ENCODE results near the gene ADAMTS18. TPM values are rescaled to one million over a fixed set of nuclear protein-coding genes. Genes with fewer than 3 reads are reported as not detected.

Gene ADAMTS18
- total and polyA plus RNA-seq, 12 donors = 0.03 to 0.65 (median 0.25) TPM; not detected in 8

GRCh38 chr16:77414752-77415231 lies 20.0 kb downstream of the ADAMTS18 start:
- Histone ChIP-seq H3K27ac (no peak overlapping the region), H3K4me3 (no peak overlapping the region), H3K27me3 (no peaks in the 10 kb centered on the region), H3K36me3 (no peaks in the 10 kb centered on the region), H3K4me1 (no peaks in the 10 kb centered on the region), H3K9me3 (no peaks in the 10 kb centered on the region)
- TF ChIP-seq CTCF (IDR thresholded peaks at IDR 0.05) = no peak
- intact Hi-C loops (cut with DNase I) = no loop called here
- 94 to 98% methylated on average over 2 of the region's 2 CpGs for WGBS, 2 donors
- DNase-seq (no peak), ATAC-seq (no peak)

GRCh38 chr16:77410449-77410848 lies 24.4 kb downstream of the ADAMTS18 start:
- Histone ChIP-seq H3K4me1 (no peaks in the 10 kb centered on the region), H3K4me3 (no peak overlapping the region), H3K27me3 (no peaks in the 10 kb centered on the region), H3K36me3 (no peaks in the 10 kb centered on the region), H3K9me3 (peaks cover 0 to 21% (median 7%) of the 10 kb centered on the region in 11 donors), H3K27ac (no peak overlapping the region)
- ATAC-seq = no peak
- no peak for TF ChIP-seq CTCF (IDR thresholded peaks at IDR 0.05)
- no peak for DNase-seq
- intact Hi-C loops (cut with DNase I) = no loop called here
- WGBS, 2 donors = 66 to 73% methylated on average over 4 of the region's 4 CpGs

- Histone ChIP-seq H3K4me1 (no peaks in the 10 kb centered on the region), H3K27ac (no peak overlapping the region), H3K36me3 (no peaks in the 10 kb centered on the region), H3K27me3 (no peaks in the 10 kb centered on the region), H3K4me3 (no peak overlapping the region), H3K9me3 (peaks cover 0 to 21% (median 7%) of the 10 kb centered on the region in 11 donors)
- ATAC-seq = no peak
- 63 to 66% methylated on average over 5 of the region's 5 CpGs for WGBS, 2 donors
- intact Hi-C loops (cut with DNase I) = no loop called here
- no peak for DNase-seq
- TF ChIP-seq CTCF (IDR thresholded peaks at IDR 0.05) = no peak
Observed at GRCh38 chr16:77409311-77409710, 25.5 kb downstream of the ADAMTS18 start.

GRCh38 chr16:77408607-77409006 lies 26.2 kb downstream of the ADAMTS18 start:
- intact Hi-C loops (cut with DNase I) = no loop called here
- Histone ChIP-seq H3K27ac (no peak overlapping the region), H3K9me3 (peaks cover 0 to 21% (median 7%) of the 10 kb centered on the region in 11 donors), H3K27me3 (no peaks in the 10 kb centered on the region), H3K4me1 (peaks cover 0 to under 1% (median 0%) of the 10 kb centered on the region in 9 donors), H3K4me3 (no peak overlapping the region), H3K36me3 (no peaks in the 10 kb centered on the region)
- TF ChIP-seq CTCF (IDR thresholded peaks at IDR 0.05) = no peak
- DNase-seq (no peak), ATAC-seq (no peak)
